GM19043 (cell line): Measurements from ENCODE around the gene POU2F2.

Experiments used
- ATAC-seq: cut with Tn5 transposase; IDR thresholded peaks from one replicate; pipeline ENCODE4 v1.9.1; 2021; ENCODE audit warnings: low read depth; ENCODE audit not compliant: unreplicated experiment

Gene POU2F2

DNA sequence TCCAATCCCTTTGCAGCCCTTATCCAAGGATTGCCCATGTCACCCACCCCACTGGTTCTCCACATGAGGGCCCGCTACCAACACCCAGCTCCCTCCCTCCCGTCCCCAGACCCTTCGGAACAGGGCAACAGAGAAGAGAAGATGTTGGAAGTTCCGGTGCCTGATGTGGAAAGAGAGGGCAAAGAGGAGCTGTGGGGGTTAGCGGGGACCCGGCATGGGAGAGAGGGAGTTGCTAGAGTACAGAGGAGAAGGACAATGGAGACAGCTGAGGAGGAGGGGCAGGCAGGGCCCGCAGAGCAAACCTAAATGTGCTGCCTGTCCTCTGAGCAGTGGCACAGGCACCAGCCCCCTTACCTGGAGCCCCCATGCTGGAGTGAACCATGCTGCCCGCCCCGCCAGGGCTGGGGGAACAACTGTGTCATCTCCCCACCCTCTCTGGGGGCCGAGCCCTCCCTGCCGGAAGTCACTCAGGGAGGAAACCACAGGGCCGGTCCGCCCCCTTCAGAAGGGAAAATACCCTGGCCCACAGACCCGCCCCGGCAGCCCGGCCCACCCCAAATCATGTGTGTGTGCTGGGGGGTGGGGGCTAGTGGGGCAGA is at the start of gene POU2F2:
POU2F2 (minus strand) TSS at position 417 of the 599 bp plus-strand sequence; CDS start at position 382, 35 bp downstream.
- ATAC-seq: no peak

- ATAC-seq: no peak
These were observed 46.8 kb upstream of the POU2F2 start for GRCh38 chr19:42178791-42179674.

- no peak for ATAC-seq
These were observed 45.4 kb upstream of the POU2F2 start for GRCh38 chr19:42177686-42178019.

- no peak for ATAC-seq
These were observed 44.9 kb upstream of the POU2F2 start for GRCh38 chr19:42176990-42177685.

- ATAC-seq: no peak
These were observed 44.4 kb upstream of the POU2F2 start for GRCh38 chr19:42176649-42176989.

DNA sequence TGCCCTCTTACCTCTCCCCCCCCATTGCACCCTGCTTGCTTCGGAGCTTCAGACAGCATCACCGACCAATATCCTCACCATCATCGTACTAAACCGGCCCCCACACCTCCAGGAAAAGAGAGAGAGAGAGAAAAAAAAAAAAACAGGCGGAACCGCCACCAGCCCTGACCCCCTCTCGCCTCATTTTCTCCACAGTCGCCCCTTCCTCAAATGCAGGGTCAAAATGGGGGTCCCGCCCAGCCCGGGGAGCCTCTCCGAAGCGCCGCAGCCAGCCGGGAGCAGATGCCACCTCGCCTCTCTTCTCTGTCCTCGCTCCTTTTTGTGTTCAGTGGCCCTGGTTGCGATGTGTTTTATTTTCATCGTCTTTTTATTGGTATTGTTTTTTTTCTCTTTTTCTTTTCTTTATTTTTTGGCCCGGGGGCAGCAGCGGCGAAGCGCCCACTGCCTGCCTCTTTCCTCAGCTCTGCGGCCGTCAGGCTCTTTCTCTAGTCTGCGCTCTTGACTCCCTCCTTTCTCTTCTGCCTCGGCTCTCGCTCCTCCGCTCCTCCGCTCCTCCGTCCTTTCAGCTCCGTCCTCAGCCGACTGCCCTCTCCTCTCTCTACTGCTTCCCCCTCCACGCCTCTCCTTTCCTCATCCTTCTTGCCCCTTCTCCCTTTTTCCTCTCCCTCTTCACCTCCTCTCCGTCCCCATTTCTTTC is 43.9 kb upstream of the POU2F2 start:
- ATAC-seq: no peak

GRCh38 chr19:42174958-42175734 is 42.9 kb upstream of the POU2F2 start:
- no peak for ATAC-seq

GRCh38 chr19:42174188-42174587 is 41.9 kb upstream of the POU2F2 start:
- no peak for ATAC-seq

DNA sequence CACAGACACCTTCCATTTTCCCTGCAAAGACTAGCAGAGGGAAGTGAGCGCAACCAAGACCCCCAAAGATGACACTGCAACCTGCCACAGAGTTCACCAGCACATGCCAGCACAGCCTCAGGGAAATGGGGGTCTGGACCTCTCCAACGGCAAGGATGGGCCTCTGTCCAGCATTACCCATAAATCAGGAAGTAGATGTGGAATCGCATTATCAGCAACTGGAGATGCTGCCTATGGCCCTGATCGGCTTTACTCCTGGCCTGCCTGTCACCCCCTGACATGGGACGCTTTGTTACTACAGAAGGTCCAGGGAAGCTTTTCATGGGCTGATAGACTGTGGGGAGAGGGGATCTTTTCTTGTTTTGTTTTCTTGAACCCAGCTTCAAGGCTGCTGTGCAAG is 41.4 kb upstream of the POU2F2 start:
- ATAC-seq: no peak

DNA sequence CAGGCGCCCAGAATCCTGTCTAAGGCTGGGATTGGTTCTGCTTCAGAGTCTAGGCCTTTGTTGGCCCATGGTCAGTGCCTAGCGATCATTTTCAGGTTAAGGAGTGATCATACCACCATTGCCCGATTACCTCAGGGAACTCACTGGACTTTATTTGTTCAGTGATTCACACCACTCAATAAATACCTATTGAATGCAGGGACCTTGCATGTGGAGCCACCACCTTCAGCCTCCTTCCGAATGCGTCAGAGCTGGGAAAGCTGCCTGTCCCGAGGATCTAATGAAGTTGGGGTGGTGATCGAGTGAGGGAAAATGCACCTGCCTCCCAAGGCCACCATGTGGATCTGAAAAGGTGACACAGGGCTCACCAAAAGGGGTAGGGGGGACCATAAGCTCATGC is 40.0 kb upstream of the POU2F2 start:
- no peak for ATAC-seq

DNA sequence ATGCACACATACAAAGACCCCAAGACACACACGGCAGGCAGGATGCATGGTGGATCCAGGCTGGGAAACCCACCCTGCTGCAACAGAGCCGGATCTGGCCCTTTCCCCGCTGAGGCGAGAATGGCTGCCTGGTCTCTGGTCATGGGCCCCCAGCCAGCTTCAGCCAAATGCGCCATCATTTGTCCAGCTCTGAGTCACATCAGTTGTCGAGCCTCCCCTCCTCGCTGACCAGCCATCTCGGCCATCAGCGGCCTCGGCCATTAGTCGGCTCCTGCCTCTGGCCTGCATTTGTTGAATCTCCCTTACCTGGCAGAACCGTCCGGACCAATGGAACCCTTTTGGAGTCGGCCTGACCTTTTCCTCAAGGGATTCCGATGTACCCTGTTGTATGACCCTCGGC is 38.5 kb upstream of the POU2F2 start:
- no peak for ATAC-seq

DNA sequence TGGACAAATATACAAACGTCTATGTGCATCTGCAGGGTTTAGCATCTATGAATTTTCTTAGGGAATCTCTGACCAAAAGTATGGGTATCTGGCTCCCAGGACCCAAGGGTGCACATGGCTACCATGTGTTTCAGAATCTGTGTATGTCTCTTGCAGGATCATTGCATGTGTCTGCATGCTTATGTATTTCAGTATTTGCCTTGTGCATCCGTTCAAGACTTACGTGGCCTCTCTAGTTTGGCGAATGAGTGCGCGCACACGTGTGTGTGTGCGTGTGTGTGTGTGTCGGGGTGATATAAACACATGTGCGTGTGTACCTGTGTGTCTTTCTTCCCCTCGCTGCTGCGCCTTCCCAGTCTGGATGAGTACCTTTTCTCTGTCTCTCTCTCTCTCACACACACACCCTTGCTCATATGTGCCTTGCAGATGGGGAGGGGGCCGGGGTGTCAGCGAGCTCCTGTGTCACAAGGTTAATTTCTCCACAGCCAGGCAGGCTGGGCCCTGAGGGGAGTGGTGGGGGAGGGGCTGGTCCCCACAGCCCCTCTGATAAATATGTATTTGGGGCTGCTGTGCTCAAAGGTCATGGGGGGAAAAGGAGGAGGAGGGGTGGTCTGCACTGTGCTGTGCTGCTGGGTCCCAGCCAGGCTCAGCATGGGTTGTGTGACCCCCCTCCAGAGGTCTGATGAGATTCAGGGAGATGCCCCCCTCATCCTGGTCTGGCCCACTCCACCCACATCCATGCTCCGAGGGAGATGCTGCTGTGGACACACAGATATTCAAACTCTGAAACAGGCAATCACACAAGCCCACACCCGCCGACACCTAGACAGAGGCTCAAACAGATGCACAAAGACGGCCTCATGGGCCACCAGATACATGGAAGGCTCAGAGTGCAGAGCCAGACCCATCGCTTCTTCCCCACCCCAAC is 37.5 kb upstream of the POU2F2 start:
- ATAC-seq: no peak

DNA sequence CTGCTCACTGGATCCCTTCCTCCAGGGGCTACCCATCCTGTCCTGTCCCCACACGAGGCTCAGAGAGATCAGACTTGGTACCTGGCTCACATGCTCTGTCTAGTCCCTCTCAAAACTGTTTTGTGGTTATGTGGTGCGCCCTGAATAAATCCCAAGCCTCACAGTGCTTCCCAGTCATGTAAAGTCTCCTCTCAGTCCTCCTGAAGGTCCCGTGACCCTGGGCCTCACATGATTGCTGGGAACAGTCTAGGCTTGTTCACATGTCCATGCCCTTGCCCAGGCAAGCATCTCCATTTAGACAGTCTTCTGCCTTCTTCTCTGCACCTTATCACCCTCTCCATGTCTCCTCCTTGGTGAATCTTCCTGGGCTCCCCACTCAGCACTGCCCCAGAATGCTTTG is 36.0 kb upstream of the POU2F2 start:
- no peak for ATAC-seq

- ATAC-seq: no peak
These were observed 34.1 kb upstream of the POU2F2 start for GRCh38 chr19:42166316-42166715.

- ATAC-seq: no peak
These were observed 32.9 kb upstream of the POU2F2 start for GRCh38 chr19:42165146-42165545.

- ATAC-seq: no peak
These were observed 29.5 kb upstream of the POU2F2 start for GRCh38 chr19:42161616-42162263.

GRCh38 chr19:42159942-42160341 is 27.7 kb upstream of the POU2F2 start:
- no peak for ATAC-seq

DNA sequence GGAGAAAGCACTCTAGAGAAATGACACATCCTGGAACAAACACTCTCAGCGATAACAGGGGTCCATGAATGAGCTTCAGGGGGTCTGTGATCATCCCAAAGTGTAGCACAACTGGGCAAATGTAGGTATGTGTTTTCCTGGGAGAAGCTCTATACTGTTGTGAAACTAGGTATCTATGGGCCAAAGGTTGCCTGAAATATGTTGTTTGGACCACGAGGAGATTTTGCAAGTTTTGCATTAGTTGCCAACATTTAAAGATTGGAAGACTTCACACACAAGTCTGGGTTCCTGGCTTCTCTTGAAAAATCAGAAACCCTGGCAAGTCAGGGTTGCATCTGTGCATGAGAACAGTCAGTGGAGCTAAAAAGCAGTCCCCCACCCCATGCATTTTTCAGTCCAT is 26.7 kb upstream of the POU2F2 start:
- no peak for ATAC-seq

DNA sequence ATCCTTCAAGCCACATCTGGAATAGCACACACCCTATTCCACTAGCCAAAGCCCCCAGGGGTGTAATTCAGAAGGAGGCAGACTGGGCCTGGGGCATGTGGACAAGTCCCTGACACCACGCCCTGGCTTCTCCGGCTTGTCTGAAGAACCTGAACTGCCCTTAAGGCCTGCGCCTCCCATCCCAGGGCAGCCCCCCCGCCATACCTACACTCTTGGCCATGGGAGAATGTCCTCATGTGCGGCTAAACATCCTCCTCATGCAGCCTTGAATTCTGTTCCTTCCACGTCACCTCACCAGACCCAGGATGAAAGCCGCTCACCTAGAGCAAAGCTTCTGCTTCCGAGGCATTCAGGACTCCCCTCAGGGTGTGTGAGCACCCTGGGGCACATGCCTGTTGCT is 24.3 kb upstream of the POU2F2 start:
- no peak for ATAC-seq
